CD4-positive, alpha-beta T cell treated with Interleukin-1 beta for 1 hour (primary cell): ENCODE measurements around the gene KRT27.
"Not testable (repeated sequence)": the region's sequence is repeated elsewhere in the genome, so short reads cannot be mapped to it uniquely, and the experiment has no call there.

Experiments used
- DNase-seq, 2 donors: peaks; one replicate each; pipeline ENCODE4 v3.0.0-alpha.2; 2020 to 2022

The KRT27 gene

DNA sequence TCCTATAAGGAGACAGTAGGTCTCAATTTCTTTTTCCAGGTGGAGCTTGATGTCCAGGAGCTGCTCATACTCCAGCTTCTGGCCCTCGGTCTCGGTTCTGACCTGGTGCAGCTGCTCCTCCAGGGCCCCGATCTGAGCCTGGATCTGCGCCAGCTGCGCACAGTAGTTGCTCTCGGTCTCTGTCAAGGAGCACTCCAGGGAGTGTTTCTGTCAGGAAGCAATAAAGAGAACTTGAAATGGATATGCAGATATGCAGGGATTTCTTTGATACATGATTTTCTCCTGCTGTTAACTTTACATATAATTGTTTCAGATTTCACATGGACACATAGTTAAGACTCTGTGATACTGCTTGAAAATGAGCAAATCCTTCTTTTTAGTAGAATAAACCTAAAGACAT is 32.0 kb downstream of the KRT27 start:
- no peak for DNase-seq

DNA sequence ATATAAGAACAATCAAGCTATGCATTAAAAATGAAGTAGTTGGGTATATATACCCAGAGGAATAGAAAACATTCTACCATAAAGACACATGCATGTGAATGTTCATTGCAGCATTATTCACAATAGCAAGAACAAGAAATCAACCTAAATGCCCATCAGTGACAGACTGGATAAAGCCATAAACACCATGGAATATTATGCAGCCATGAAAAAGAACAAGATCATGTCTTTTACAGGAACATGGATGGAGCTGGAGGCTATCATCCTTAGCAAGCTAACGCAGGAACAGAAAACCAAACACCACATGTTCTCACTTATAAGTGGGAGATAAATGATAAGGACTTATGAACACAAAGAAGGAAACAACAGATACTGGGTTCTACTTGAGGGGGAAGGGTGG is 33.7 kb downstream of the KRT27 start:
- not testable (repeated sequence) for DNase-seq

DNA sequence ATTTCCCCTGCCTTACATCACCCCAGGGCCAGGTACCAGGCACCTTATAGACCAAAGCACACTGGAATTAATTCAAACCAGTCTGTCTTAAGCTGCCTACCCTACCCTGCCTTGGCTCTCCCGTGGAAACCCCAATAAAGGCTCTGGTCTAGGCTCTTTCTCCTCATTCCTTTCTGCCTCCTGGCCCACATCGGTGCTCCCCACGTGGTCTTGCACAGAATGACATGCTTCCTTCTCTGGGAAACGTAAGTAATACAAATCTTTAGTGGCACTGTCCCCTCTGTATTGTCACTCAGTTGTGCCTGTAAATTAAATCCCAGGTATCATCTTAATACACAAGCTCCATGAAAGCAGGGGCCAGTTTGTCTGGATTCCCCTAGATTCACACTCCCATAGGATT is 43.8 kb downstream of the KRT27 start:
- DNase-seq: no peak

DNA sequence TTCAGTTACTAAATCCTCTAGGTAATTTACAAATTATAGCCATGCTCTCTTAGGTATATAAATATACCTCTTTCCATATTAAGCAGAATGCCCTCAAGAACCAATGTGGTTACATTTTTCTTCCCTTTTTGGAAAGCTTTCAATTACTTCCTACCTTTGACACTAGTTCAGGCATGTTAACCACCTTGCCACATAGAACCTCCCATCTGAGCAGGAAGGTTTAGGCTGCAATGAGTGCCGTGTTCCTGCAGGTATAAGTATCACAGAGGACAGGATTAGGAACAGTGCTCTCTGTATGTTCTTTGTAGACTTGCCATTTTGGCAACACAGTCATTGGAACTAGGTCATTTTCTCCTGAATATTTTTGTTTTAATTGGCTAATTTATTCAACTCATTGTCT is 47.3 kb downstream of the KRT27 start:
- DNase-seq: no peak

DNA sequence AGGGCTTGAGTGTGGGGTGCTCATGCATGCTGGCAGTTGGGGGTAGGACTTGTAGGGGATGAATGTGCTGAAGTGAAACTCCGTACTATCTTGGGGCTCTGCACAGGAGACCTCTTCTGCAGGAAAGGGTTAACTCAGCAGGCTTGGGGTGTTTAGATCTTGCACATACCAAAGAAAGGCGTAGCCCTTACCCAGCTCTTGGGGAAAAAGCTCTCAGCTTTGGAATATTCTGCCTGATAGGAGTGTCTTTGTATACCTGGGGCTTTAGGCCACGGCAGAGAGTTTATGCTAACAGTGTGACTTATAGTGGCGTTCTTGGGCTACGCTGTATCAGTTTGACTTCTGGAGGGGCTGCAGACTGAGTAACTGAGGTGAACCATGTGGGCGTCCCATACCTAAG is 48.3 kb downstream of the KRT27 start:
- no peak for DNase-seq

DNA sequence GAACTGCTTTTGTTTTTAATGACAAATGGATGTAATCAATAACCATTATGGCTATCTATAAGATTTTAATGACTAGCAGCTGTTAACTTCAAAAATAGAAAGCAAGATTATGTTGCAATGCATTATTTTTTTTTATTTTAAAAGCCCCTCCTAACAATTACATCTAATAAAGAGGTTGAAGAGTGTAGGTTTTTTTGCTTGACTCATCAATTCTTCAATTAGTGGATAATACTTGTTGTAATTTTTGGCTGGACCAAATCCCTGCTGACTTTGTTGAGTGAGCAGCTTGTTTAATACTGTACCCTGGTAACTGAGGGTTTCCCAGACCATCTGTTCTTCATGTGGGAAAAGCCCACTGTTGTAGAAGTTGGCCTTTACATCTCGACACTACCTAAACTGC is 51.4 kb downstream of the KRT27 start:
- no peak for DNase-seq

DNA sequence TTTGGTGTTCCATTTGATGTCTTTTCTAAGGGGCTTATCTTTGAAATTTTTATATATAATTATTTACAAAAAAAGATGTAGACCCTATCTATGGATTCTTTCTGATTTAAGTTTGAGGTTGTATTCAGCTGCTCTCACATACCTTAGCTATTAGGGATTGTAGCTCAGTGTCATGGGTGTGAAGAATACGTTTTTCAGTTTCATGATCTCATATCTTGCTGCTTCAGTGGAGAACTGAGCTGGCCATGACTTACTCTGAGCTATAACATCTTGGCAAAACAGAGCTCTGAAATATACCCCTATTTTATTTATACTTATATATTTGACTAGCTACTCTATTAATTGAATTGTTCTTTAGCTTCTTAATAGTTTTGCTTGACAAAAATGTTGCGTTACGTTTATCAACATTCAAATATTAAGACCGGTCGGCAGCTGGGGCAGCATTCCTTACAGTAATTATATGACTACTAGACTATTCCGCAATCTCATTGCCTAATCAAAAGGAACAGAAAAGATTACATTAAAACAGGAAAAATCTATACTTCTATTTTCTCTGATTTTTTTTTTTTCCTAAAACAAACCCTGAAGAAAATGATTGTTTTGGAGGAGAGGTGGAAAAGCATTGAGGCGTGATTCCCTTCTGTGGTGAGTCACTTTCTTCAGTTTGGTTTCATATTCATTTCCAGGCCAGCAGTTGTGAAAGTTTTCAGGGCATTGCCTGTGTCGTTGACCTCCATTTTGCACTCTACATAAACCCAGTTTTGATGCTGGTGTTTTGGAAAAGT is 54.7 kb downstream of the KRT27 start:
- no peak for DNase-seq

DNA sequence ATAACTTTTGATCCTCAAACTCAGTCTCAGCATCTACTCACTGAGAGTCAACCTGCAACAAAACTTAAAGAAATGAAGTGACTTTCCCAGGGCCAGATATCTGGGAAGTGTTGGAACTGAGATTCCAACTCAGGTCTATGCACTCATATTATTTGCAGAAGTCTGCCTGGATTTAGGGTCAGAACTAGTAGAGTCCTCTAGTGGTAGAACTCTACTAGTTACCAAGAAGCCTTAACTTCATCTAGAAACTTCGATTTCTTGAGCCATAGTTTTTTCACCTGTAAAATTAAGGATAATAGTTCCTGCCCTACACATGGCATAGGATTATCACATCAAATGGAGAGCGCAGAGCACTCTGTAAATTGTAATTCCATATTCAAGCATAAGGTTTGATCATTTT is 55.4 kb downstream of the KRT27 start:
- peak in 1 of 2 donors; percentile 11 for DNase-seq
